ENCODE results near the gene TLCD1.

TLCD1 gene

GRCh38 chr17:28703552-28704218 is 22.3 kb downstream of the TLCD1 start:
- Histone ChIP-seq H3K4me1 (ENCODE audit: control insufficient read depth, insufficient read depth, low read length) (peaks cover 3% of the 10 kb centered on the region), H3K36me3 (ENCODE audit: control insufficient read depth, insufficient read depth, low read length) (peaks cover 64% of the 10 kb centered on the region), H3K9ac (ENCODE audit: low read depth, low read length) (no peak overlapping the region), H3K9me3 (ENCODE audit: control insufficient read depth, insufficient read depth, low read length) (no peaks in the 10 kb centered on the region), H3K27me3 (ENCODE audit: control insufficient read depth, insufficient read depth, low read length) (no peaks in the 10 kb centered on the region), H3K4me3 (ENCODE audit: low read depth, low read length) (no peak overlapping the region)

- H3K4me3 ChIP-seq (ENCODE audit: low read depth, low read length): no peak overlapping the region
- H3K9ac ChIP-seq (ENCODE audit: low read depth, low read length): no peak overlapping the region
- H3K4me1 ChIP-seq (ENCODE audit: control insufficient read depth, insufficient read depth, low read length): peaks cover 3% of the 10 kb centered on the region
- no peaks in the 10 kb centered on the region for H3K27me3 ChIP-seq (ENCODE audit: control insufficient read depth, insufficient read depth, low read length)
- peaks cover 73% of the 10 kb centered on the region for H3K36me3 ChIP-seq (ENCODE audit: control insufficient read depth, insufficient read depth, low read length)
- H3K9me3 ChIP-seq (ENCODE audit: control insufficient read depth, insufficient read depth, low read length): no peaks in the 10 kb centered on the region
Measured at GRCh38 chr17:28702752-28703150, 23.3 kb downstream of the TLCD1 start.

- Histone ChIP-seq H3K36me3 (ENCODE audit: control insufficient read depth, insufficient read depth, low read length) (peaks cover 79% of the 10 kb centered on the region), H3K9ac (ENCODE audit: low read depth, low read length) (no peak overlapping the region), H3K4me1 (ENCODE audit: control insufficient read depth, insufficient read depth, low read length) (peaks cover 3% of the 10 kb centered on the region), H3K4me3 (ENCODE audit: low read depth, low read length) (no peak overlapping the region), H3K27me3 (ENCODE audit: control insufficient read depth, insufficient read depth, low read length) (no peaks in the 10 kb centered on the region), H3K9me3 (ENCODE audit: control insufficient read depth, insufficient read depth, low read length) (no peaks in the 10 kb centered on the region)
Measured at GRCh38 chr17:28702026-28702751, 23.8 kb downstream of the TLCD1 start.

GRCh38 chr17:28700830-28701492 is 25.1 kb downstream of the TLCD1 start:
- Histone ChIP-seq H3K4me3 (ENCODE audit: low read depth, low read length) (no peak overlapping the region), H3K9ac (ENCODE audit: low read depth, low read length) (no peak overlapping the region), H3K4me1 (ENCODE audit: control insufficient read depth, insufficient read depth, low read length) (no peaks in the 10 kb centered on the region), H3K36me3 (ENCODE audit: control insufficient read depth, insufficient read depth, low read length) (peaks cover 91% of the 10 kb centered on the region), H3K27me3 (ENCODE audit: control insufficient read depth, insufficient read depth, low read length) (no peaks in the 10 kb centered on the region), H3K9me3 (ENCODE audit: control insufficient read depth, insufficient read depth, low read length) (no peaks in the 10 kb centered on the region)

- Histone ChIP-seq H3K9me3 (ENCODE audit: control insufficient read depth, insufficient read depth, low read length) (no peaks in the 10 kb centered on the region), H3K36me3 (ENCODE audit: control insufficient read depth, insufficient read depth, low read length) (peaks cover 91% of the 10 kb centered on the region), H3K27me3 (ENCODE audit: control insufficient read depth, insufficient read depth, low read length) (no peaks in the 10 kb centered on the region), H3K4me3 (ENCODE audit: low read depth, low read length) (no peak overlapping the region), H3K9ac (ENCODE audit: low read depth, low read length) (no peak overlapping the region), H3K4me1 (ENCODE audit: control insufficient read depth, insufficient read depth, low read length) (no peaks in the 10 kb centered on the region)
Measured at GRCh38 chr17:28700278-28700677, 25.8 kb downstream of the TLCD1 start.

GRCh38 chr17:28698253-28698941 is 27.6 kb downstream of the TLCD1 start:
- Histone ChIP-seq H3K9ac (ENCODE audit: low read depth, low read length) (no peak overlapping the region), H3K9me3 (ENCODE audit: control insufficient read depth, insufficient read depth, low read length) (no peaks in the 10 kb centered on the region), H3K36me3 (ENCODE audit: control insufficient read depth, insufficient read depth, low read length) (peaks cover 86% of the 10 kb centered on the region), H3K4me1 (ENCODE audit: control insufficient read depth, insufficient read depth, low read length) (no peaks in the 10 kb centered on the region), H3K27me3 (ENCODE audit: control insufficient read depth, insufficient read depth, low read length) (no peaks in the 10 kb centered on the region), H3K4me3 (ENCODE audit: low read depth, low read length) (no peak overlapping the region)

- no peaks in the 10 kb centered on the region for H3K9me3 ChIP-seq (ENCODE audit: control insufficient read depth, insufficient read depth, low read length)
- no peaks in the 10 kb centered on the region for H3K4me1 ChIP-seq (ENCODE audit: control insufficient read depth, insufficient read depth, low read length)
- no peak overlapping the region for H3K9ac ChIP-seq (ENCODE audit: low read depth, low read length)
- no peak overlapping the region for H3K4me3 ChIP-seq (ENCODE audit: low read depth, low read length)
- H3K27me3 ChIP-seq (ENCODE audit: control insufficient read depth, insufficient read depth, low read length): no peaks in the 10 kb centered on the region
- H3K36me3 ChIP-seq (ENCODE audit: control insufficient read depth, insufficient read depth, low read length): peaks cover 70% of the 10 kb centered on the region
Measured at GRCh38 chr17:28693869-28694268, 32.2 kb downstream of the TLCD1 start.

- H3K9ac ChIP-seq (ENCODE audit: low read depth, low read length): no peak overlapping the region
- no peaks in the 10 kb centered on the region for H3K4me1 ChIP-seq (ENCODE audit: control insufficient read depth, insufficient read depth, low read length)
- no peak overlapping the region for H3K4me3 ChIP-seq (ENCODE audit: low read depth, low read length)
- H3K36me3 ChIP-seq (ENCODE audit: control insufficient read depth, insufficient read depth, low read length): peaks cover 63% of the 10 kb centered on the region
- H3K27me3 ChIP-seq (ENCODE audit: control insufficient read depth, insufficient read depth, low read length): no peaks in the 10 kb centered on the region
- no peaks in the 10 kb centered on the region for H3K9me3 ChIP-seq (ENCODE audit: control insufficient read depth, insufficient read depth, low read length)
Measured at GRCh38 chr17:28689011-28689410, 37.0 kb downstream of the TLCD1 start.

- H3K36me3 ChIP-seq (ENCODE audit: control insufficient read depth, insufficient read depth, low read length): peaks cover 65% of the 10 kb centered on the region
- no peaks in the 10 kb centered on the region for H3K27me3 ChIP-seq (ENCODE audit: control insufficient read depth, insufficient read depth, low read length)
- no peak overlapping the region for H3K4me3 ChIP-seq (ENCODE audit: low read depth, low read length)
- no peaks in the 10 kb centered on the region for H3K4me1 ChIP-seq (ENCODE audit: control insufficient read depth, insufficient read depth, low read length)
- H3K9ac ChIP-seq (ENCODE audit: low read depth, low read length): no peak overlapping the region
- H3K9me3 ChIP-seq (ENCODE audit: control insufficient read depth, insufficient read depth, low read length): no peaks in the 10 kb centered on the region
Measured at GRCh38 chr17:28688481-28688880, 37.6 kb downstream of the TLCD1 start.

GRCh38 chr17:28686296-28686695 is 39.7 kb downstream of the TLCD1 start:
- Histone ChIP-seq H3K9ac (ENCODE audit: low read depth, low read length) (no peak overlapping the region), H3K9me3 (ENCODE audit: control insufficient read depth, insufficient read depth, low read length) (no peaks in the 10 kb centered on the region), H3K36me3 (ENCODE audit: control insufficient read depth, insufficient read depth, low read length) (peaks cover 80% of the 10 kb centered on the region), H3K4me1 (ENCODE audit: control insufficient read depth, insufficient read depth, low read length) (no peaks in the 10 kb centered on the region), H3K4me3 (ENCODE audit: low read depth, low read length) (no peak overlapping the region), H3K27me3 (ENCODE audit: control insufficient read depth, insufficient read depth, low read length) (no peaks in the 10 kb centered on the region)

- no peaks in the 10 kb centered on the region for H3K9me3 ChIP-seq (ENCODE audit: control insufficient read depth, insufficient read depth, low read length)
- H3K36me3 ChIP-seq (ENCODE audit: control insufficient read depth, insufficient read depth, low read length): peaks cover 78% of the 10 kb centered on the region
- no peaks in the 10 kb centered on the region for H3K27me3 ChIP-seq (ENCODE audit: control insufficient read depth, insufficient read depth, low read length)
- H3K4me1 ChIP-seq (ENCODE audit: control insufficient read depth, insufficient read depth, low read length): no peaks in the 10 kb centered on the region
- H3K9ac ChIP-seq (ENCODE audit: low read depth, low read length): no peak overlapping the region
- H3K4me3 ChIP-seq (ENCODE audit: low read depth, low read length): no peak overlapping the region
Measured at GRCh38 chr17:28685366-28685765, 40.7 kb downstream of the TLCD1 start.

All from iPS-15b (cell line).